NCI-H526 (cell line): ENCODE results near the gene PTPN12.

Experiments used
- DNase-seq, 2 experiments: peaks; one replicate each; lab custom pipeline; 2025; lab: John Stamatoyannopoulos, UW

Gene PTPN12

DNA sequence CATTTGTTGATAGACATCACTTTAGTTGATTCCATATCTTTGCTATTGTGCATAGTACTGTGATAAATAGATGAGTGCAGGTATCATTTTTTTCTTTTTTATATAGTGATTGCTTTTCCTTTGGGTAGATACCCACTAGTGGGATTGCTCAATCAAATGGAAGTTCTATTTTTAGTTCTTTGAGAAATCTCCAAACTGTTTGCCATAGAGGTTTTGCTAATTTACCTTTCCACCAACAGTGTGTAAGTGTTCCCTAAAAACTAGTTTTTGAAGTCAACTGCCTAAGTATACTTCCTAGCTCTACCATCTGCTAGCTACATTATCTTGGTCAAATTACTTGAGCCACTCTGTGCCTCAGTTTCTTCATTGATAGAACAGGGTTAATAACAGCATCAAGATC is 127.6 kb downstream of the PTPN12 start:
- DNase-seq = no peak

DNA sequence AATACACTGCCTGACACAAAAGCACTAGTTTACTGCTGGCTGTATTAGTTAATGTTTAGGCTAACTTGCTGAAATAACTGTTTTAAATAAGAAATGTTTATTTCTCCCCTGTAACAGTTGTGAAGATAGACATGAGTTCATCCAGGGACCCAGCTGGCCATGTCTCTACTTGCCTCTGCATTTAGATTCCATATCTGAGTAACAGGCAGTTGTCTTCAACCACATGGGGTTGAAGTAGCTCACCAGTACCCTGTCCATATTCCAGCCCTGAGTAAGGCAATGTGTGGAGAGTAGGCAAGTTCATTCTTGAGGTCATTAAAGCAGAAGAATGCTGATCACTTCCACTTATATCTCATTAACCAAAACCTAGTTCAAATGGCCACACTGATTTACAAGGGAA is 128.1 kb downstream of the PTPN12 start:
- no peak for DNase-seq

DNA sequence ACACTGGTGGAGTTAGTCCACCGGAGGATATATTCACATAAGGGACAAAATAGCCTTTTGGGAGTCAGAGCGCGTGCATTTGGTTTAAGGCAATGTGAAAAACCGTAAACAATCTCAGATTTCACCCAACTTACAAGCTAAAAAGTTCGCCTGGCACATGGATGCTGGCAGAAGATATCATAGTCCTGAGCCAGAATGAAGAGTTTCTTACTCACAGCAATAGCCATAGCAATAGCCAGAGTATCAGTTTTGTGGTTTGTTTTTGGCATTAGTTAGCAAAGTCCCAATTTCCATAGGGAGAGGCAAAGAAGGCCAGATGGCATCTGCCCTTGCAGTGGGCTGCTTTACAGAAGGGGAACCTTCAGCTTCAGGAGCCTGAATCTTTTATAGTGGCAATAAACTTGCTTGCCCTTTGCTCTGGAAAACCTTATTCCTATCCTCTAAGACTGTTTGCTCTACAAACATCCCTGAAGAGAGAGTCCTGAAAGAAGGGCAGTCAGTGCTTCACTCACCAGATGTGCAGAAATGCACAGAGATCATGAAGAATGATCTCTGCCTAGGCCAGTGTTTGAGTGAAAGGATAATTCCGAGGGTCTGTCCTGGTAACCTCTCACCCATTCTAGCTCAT is 130.5 kb downstream of the PTPN12 start:
- DNase-seq = no peak

DNA sequence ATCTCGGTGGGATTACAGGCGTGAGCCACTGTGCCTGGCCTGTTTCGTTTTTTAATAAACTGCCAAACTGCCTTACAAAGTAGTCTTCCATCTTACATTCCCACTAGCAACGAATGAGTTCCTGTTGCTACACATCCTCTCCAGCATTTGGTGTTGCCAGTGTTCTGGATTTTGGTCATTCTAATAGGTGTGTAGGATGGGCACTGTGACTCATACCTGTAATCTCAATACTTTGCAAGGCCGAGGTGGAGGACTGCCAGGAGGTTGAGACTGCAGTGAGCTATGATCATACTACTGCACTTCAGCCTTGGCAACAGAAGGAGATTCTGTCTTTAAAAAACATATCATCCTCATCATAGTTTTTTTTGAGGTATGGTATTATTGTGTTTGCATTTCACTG is 137.8 kb downstream of the PTPN12 start:
- DNase-seq = no peak

DNA sequence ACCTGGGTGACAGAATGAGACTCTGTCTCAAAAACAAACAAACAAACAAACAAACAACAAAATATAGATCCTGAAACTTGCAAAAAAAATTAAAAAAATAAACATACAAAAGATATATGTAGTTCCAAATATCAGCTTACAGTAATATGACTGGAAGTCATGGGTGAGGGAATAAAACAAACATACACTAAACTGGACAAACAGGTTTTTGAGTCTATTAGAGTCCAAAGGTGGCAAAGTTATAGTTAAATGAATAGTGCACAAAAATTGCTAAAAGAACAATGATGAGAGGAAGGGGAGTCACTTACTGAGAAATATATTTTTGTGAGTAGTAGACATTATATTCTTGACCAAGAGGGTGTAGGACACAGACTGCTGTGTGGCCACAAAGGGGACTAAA is 142.5 kb downstream of the PTPN12 start:
- peak; percentile 90 to 91 for DNase-seq

DNA sequence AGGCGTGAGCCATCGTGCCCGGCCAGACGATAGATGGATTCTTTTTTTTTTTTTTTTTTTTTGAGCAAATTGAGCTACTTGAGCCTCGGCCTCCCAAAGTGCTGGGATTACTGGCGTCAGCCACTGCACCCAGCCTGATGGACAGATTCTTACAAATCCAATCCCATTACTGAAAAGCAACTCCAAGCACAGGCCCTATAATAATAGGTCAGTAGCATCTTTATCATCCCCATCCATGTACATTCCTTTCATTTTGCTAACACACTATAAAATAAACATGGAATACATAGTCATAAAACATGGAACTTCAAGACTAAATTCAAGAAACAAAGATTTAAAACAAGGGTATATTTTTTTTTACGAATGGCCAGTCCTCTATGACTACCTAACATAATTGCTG is 143.2 kb downstream of the PTPN12 start:
- DNase-seq = no peak

DNA sequence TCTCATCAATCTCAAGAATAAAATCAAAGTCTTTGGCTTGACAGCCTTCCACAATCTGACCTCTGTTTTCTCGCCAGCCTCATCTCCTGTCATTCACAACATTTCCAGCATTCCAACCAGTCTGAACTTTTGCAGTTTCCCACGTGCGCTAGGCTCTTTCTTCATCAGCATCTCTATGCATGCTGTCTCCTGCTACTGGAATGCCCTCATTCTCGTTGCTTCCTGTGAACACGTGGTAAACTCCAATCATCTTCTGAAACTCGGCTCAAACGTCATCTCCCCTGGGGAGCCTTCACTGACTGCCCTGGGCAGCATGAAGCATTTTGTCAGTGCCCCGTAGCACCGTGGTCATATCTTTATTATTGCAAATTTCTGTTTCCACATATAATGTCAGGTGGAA is 146.9 kb downstream of the PTPN12 start:
- no peak for DNase-seq

DNA sequence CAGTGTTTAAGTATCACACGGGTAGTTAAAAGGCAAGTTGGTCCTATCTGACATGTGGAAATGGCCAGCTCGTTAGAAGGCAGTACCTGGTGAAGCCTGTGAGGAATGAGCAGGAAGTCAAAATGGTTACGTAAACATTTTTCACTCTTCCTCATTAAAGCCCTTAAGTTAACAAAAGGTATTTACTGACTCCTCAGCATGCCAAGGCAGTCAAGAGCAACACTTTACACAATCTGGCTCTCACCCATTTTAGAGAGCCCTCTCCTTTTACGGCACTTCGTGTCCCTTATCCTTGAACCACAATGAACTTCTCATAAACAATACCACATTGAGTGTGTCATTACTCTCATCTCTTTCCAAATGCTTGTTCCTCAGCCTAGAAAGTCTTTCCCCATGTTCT is 148.1 kb downstream of the PTPN12 start:
- DNase-seq = no peak

DNA sequence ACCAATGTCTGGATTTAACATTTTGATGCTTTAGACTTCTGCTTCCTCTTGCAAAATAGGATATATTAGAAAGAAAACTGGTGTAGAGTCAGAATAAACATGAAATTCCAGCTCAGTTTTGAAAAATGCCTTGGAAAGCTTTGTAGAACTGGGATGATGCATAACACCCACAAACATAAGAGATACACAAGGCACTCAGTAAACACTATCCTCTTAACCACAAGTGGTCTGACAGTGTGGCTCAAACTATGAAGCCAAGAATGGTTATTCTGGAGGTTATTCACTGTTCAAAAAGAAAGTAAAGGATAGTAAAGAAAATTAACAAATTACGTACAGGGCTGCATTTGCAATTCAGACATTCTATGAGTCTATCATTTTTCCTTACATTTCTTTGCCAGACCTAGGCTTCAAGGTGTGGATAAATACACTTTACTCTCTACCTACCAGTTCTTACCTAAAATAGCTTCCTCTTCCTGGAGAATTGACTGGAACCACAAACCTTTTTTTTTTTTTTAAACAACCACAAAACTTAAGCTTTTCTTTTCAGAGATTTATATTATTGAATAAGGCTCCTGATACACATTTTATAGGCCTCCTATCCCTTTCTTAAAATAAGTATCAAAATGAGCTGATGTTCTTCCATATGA is 150.1 kb downstream of the PTPN12 start:
- DNase-seq = no peak

DNA sequence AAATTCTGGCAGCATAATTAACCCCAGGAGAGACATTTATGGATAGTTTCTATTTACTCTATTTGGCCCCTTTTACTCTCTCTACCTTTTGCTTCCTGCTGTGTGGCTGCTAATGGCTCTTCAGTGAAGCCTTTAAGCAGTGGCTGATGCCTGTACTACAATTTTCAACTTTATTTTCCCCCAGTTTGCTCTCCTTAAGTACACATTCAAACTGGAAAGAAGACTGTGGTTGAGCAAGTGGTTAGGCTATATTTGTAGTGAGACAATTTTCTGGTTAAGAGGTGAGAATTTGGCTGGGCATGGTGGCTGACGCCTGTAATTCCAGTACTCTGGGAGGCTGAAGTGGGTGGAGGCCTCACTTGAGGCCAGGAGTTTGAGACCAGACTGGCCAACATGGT is 150.7 kb downstream of the PTPN12 start:
- no peak for DNase-seq
